Activated B cell treated with CpG ODN at 0.5 μM for 24 hours (primary cell): Measurements from ENCODE around the gene EME2. TPM values are rescaled to one million over a fixed set of nuclear protein-coding genes. Genes with fewer than 3 reads are reported as not detected.

ENCODE experiments used
- total RNA-seq: library from RNA; stranded (reverse); gene quantifications from 2 replicates; pipeline ENCODE4 v1.2.3, GENCODE V29; 2022

The EME2 gene
- total RNA-seq, 1 donor from 2014 or later = 49.9 TPM

Other genes with a start within 250 kb of the EME2 start
- 0.18 TPM in 1 of 2 replicates, not detected in the other for gene TMEM204, start 239.1 kb upstream of the EME2 start, total RNA-seq
- gene IFT140, start 160.7 kb upstream of the EME2 start, total RNA-seq = 9.8 and 11.1 TPM in 2 replicates
- 16.9 and 22.4 TPM in 2 replicates for gene CRAMP1, start 160.4 kb upstream of the EME2 start, total RNA-seq
- gene JPT2, start 94.5 kb upstream of the EME2 start, total RNA-seq = 43.4 and 48.7 TPM in 2 replicates
- 157 and 201 TPM in 2 replicates for gene MAPK8IP3, start 66.6 kb upstream of the EME2 start, total RNA-seq
- gene NME3, start 1.3 kb upstream of the EME2 start, total RNA-seq = 54.1 and 57.8 TPM in 2 replicates
- gene MRPS34, start 324 bp downstream of the EME2 start, total RNA-seq = 60.9 and 65.1 TPM in 2 replicates
- 36.4 and 40.3 TPM in 2 replicates for gene SPSB3, start 9.8 kb downstream of the EME2 start, total RNA-seq
- 53.7 and 54.2 TPM in 2 replicates for gene NUBP2, start 10.2 kb downstream of the EME2 start, total RNA-seq
- gene IGFALS, start 20.9 kb downstream of the EME2 start, total RNA-seq = not detected in 2 replicates
- gene HAGH, start 54.0 kb downstream of the EME2 start, total RNA-seq = 19.0 and 19.5 TPM in 2 replicates
- gene FAHD1, start 54.4 kb downstream of the EME2 start, total RNA-seq = 10.2 and 10.4 TPM in 2 replicates
- not detected in 2 replicates for gene MEIOB, start 99.4 kb downstream of the EME2 start, total RNA-seq
- gene HS3ST6, start 145.6 kb downstream of the EME2 start, total RNA-seq = not detected in 2 replicates
- 14.7 and 16.6 TPM in 2 replicates for gene MSRB1, start 170.4 kb downstream of the EME2 start, total RNA-seq
- gene RPL3L, start 181.9 kb downstream of the EME2 start, total RNA-seq = not detected in 2 replicates
- gene NDUFB10, start 186.7 kb downstream of the EME2 start, total RNA-seq = 77.4 and 92.5 TPM in 2 replicates
- 5,116 and 5,913 TPM in 2 replicates for gene RPS2, start 192.0 kb downstream of the EME2 start, total RNA-seq
- not detected in 2 replicates for gene RNF151, start 194.0 kb downstream of the EME2 start, total RNA-seq
- gene TBL3, start 199.2 kb downstream of the EME2 start, total RNA-seq = 41.8 and 44.2 TPM in 2 replicates
- 0.37 and 0.73 TPM in 2 replicates for gene NOXO1, start 208.7 kb downstream of the EME2 start, total RNA-seq
- 31.6 and 39.4 TPM in 2 replicates for gene GFER, start 211.4 kb downstream of the EME2 start, total RNA-seq
- gene SYNGR3, start 217.2 kb downstream of the EME2 start, total RNA-seq = 10.0 and 11.3 TPM in 2 replicates
- 56.4 and 59.3 TPM in 2 replicates for gene ZNF598, start 237.0 kb downstream of the EME2 start, total RNA-seq
- 1.5 and 1.7 TPM in 2 replicates for gene NPW, start 247.0 kb downstream of the EME2 start, total RNA-seq